Neutrophil (primary cell): ENCODE measurements around the gene FAM47A.

Experiments
- H3K27ac ChIP-seq: fragments of 200-600 bp; sonication (generic); 2 replicates; pipeline ENCODE4 v1.5.1; 2016; ENCODE audit warnings: mild to moderate bottlenecking, moderate library complexity
- H3K27me3 ChIP-seq: fragments of 200-600 bp; sonication (generic); 2 replicates; pipeline ENCODE4 v1.6.0; 2016; ENCODE audit warnings: mild to moderate bottlenecking
- H3K36me3 ChIP-seq: fragments of 200-600 bp; sonication (generic); 2 replicates; pipeline ENCODE4 v1.5.1; 2017
- H3K4me1 ChIP-seq, 2 experiments: fragments of 200-600 bp in 1 of 2; sonication (generic) in 1 of 2; 1 replicate in 1 of 2; 2 replicates in 1 of 2; pipeline versions ENCODE4 v1.5.1 to v1.6.1; 2013 to 2016; ENCODE audit warnings: low read depth in 1 of 2, low read length in 1 of 2, mild to moderate bottlenecking in 1 of 2, moderate library complexity in 1 of 2; ENCODE audit not compliant: control insufficient read depth in 1 of 2, insufficient read depth in 1 of 2
- H3K4me3 ChIP-seq, 2 experiments: fragments of 200-600 bp in 1 of 2; sonication (generic) in 1 of 2; 1 replicate in 1 of 2; 2 replicates in 1 of 2; pipeline ENCODE4 v1.5.1; 2013 to 2016; ENCODE audit warnings: low read depth in 1 of 2, low read length in 1 of 2, mild to moderate bottlenecking in 1 of 2, moderate library complexity in 1 of 2
- H3K9me3 ChIP-seq: fragments of 200-600 bp; sonication (generic); 2 replicates; pipeline ENCODE4 v1.5.1; 2016
- CTCF ChIP-seq: fragments of 200-600 bp; sonication (generic); IDR thresholded peaks from 2 replicates; pipeline ENCODE4 v1.5.1; 2016; ENCODE audit warnings: antibody characterized with exemption

Gene FAM47A

DNA sequence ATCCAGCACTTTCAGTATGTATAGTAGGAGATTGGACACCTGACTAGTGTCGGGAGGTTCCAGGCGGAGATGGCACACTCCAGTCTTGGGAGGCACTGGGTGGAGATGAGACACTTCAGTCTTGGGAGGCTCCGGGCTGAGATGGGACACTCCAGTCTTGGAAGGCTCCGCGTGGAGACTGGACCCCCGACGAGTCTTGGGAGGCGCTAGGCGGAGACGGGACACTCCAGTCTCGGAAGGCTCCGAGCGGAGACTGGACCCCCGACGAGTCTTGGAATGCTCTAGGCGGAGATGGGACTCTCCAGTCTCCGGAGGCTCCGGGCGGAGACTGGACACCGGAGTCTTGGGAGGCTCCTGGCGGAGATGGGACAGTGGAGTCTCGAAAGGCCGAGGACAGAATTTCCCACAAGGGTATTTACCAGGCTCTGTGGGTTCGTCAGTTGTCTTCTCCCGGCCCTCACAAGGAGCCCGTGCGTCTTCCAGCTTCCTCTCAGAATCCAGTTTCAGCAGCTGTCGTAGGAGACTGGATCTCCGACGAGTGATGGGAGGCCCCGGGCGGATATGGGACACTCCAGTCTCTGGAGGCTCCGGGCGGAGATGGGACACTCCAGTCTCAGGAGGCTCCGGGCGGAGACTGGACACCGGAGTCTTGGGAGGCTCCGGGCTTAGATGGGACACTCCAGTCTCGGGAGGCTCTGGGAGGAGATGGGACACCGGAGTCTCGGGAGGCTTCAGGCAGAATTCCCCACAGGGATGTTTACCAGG lies 952 bp downstream of the FAM47A start:
- Histone ChIP-seq H3K4me3 (no peak overlapping the region), H3K4me1 (no peaks in the 10 kb centered on the region), H3K36me3 (no peaks in the 10 kb centered on the region), H3K27me3 (no peaks in the 10 kb centered on the region), H3K9me3 (no peaks in the 10 kb centered on the region), H3K27ac (no peak overlapping the region)
- TF ChIP-seq CTCF = no peak

GRCh38 chrX:34130501-34130900 lies 1.6 kb downstream of the FAM47A start:
- TF ChIP-seq CTCF = no peak

GRCh38 chrX:34126011-34126410 lies 6.1 kb downstream of the FAM47A start:
- Histone ChIP-seq H3K36me3 (no peaks in the 10 kb centered on the region), H3K27ac (no peak overlapping the region), H3K9me3 (no peaks in the 10 kb centered on the region), H3K4me1 (no peaks in the 10 kb centered on the region), H3K4me3 (no peak overlapping the region), H3K27me3 (no peaks in the 10 kb centered on the region)
- TF ChIP-seq CTCF = no peak

More at GRCh38 chrX:34130501-34130900, 1.6 kb downstream of the FAM47A start:
- Histone ChIP-seq H3K9me3 (no peaks in the 10 kb centered on the region), H3K27me3 (no peaks in the 10 kb centered on the region), H3K36me3 (no peaks in the 10 kb centered on the region), H3K4me1 (no peaks in the 10 kb centered on the region), H3K27ac (no peak overlapping the region), H3K4me3 (no peak overlapping the region)

DNA sequence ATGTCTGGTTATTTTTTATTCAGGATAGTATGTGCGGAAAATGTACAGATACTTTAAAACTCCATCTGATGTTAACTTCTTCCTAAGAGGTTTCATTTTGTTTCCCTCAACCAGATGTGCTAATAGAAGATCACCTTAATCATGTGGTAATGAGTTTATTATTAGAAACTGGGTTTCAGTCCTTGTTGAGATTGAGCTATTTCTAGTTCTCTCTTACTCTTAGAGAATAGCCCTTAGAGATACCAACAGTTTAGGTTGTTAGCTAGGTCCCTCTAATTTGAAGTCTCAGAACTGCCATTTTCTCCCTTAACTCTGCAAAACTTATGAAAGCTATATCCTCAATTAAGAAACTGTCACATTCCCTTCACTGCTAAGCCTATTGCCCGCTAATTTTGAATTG lies 13.0 kb downstream of the FAM47A start:
- no peak overlapping the region for H3K4me3 ChIP-seq
- H3K36me3 ChIP-seq = no peaks in the 10 kb centered on the region
- no peaks in the 10 kb centered on the region for H3K27me3 ChIP-seq
- H3K9me3 ChIP-seq = no peaks in the 10 kb centered on the region
- H3K27ac ChIP-seq = no peak overlapping the region
- no peak for TF ChIP-seq CTCF
- no peaks in the 10 kb centered on the region for H3K4me1 ChIP-seq

- H3K27me3 ChIP-seq = no peaks in the 10 kb centered on the region
- no peaks in the 10 kb centered on the region for H3K4me1 ChIP-seq
- H3K36me3 ChIP-seq = no peaks in the 10 kb centered on the region
- no peaks in the 10 kb centered on the region for H3K9me3 ChIP-seq
- H3K27ac ChIP-seq = no peak overlapping the region
- no peak overlapping the region for H3K4me3 ChIP-seq
- no peak for TF ChIP-seq CTCF
Measured at GRCh38 chrX:34112459-34112858, 19.7 kb downstream of the FAM47A start.
